CD14-positive monocyte (primary cell): ENCODE data around the gene ZFHX3. TPM values are rescaled to one million over a fixed set of nuclear protein-coding genes. Genes with fewer than 3 reads are reported as not detected.

Source experiments
- DNase-seq, 3 donors: peaks; one replicate each; pipeline ENCODE4 v3.0.0-alpha.2; 2011 to 2022
- H2AFZ ChIP-seq: 2 replicates; pipeline ENCODE4 v1.6.0; 2012; ENCODE audit warnings: mild to moderate bottlenecking, low read depth, low read length, inconsistent platforms; ENCODE audit not compliant: insufficient read depth, poor library complexity, severe bottlenecking
- H3K27ac ChIP-seq, 2 donors: 1 replicate in 1 of 2; 2 replicates in 1 of 2; pipeline ENCODE4 v1.5.1; 2012 to 2013; ENCODE audit warnings: low read length in 2 of 2, control low read depth in 1 of 2, inconsistent platforms in 1 of 2, low read depth in 1 of 2, mild to moderate bottlenecking in 1 of 2
- H3K27me3 ChIP-seq, 2 donors: one replicate each; pipeline versions ENCODE4 v1.6.0 to v1.6.1; 2011 to 2013; ENCODE audit warnings: low read length in 2 of 2; ENCODE audit not compliant: control insufficient read depth in 2 of 2, insufficient read depth in 2 of 2
- H3K36me3 ChIP-seq, 2 donors: replicated peaks in 1 of 2; 1 replicate in 1 of 2; 2 replicates in 1 of 2; pipeline versions ENCODE4 v1.5.1 to v1.6.1; 2012 to 2013; ENCODE audit warnings: low read length in 2 of 2, control low read depth in 1 of 2, inconsistent platforms in 1 of 2, mild to moderate bottlenecking in 1 of 2; ENCODE audit not compliant: insufficient read depth in 2 of 2, control insufficient read depth in 1 of 2
- H3K4me1 ChIP-seq, 2 donors: 1 replicate in 1 of 2; 2 replicates in 1 of 2; pipeline versions ENCODE4 v1.5.1 to v1.6.1; 2012 to 2013; ENCODE audit warnings: low read length in 2 of 2, control low read depth in 1 of 2, inconsistent platforms in 1 of 2, mild to moderate bottlenecking in 1 of 2, moderate library complexity in 1 of 2; ENCODE audit not compliant: insufficient read depth in 2 of 2, control insufficient read depth in 1 of 2
- H3K4me2 ChIP-seq: replicated peaks from 2 replicates; pipeline ENCODE3; 2012; ENCODE audit warnings: low read length, moderate library complexity, mild to moderate bottlenecking; ENCODE audit not compliant: poor library complexity, severe bottlenecking; ENCODE audit errors: extremely low read depth
- H3K4me3 ChIP-seq, 3 experiments: fragments of 200-600 bp in 1 of 3; sonication (generic) in 1 of 3; replicated peaks in 1 of 3; 1 replicate in 2 of 3; 2 replicates in 1 of 3; pipeline ENCODE4 v1.5.1; 2011 to 2013; ENCODE audit warnings: low read length in 3 of 3, mild to moderate bottlenecking in 3 of 3, control low read depth in 2 of 3, low read depth in 2 of 3, inconsistent platforms in 1 of 3, moderate library complexity in 1 of 3
- H3K79me2 ChIP-seq: 2 replicates; pipeline ENCODE4 v1.6.0; 2012; ENCODE audit warnings: mild to moderate bottlenecking, control low read depth, inconsistent platforms, low read length, moderate library complexity; ENCODE audit not compliant: insufficient read depth
- H3K9ac ChIP-seq: 2 replicates; pipeline ENCODE4 v1.6.0; 2017; ENCODE audit warnings: low read length, mild to moderate bottlenecking; ENCODE audit not compliant: insufficient read depth, poor library complexity, severe bottlenecking
- H3K9me3 ChIP-seq, 2 donors: replicated peaks in 1 of 2; 1 replicate in 1 of 2; 2 replicates in 1 of 2; pipeline versions ENCODE4 v1.5.1 to v1.6.1; 2012 to 2013; ENCODE audit warnings: low read length in 2 of 2, control low read depth in 1 of 2; ENCODE audit not compliant: control insufficient read depth in 1 of 2, insufficient read depth in 1 of 2
- H4K20me1 ChIP-seq: 2 replicates; pipeline ENCODE4 v1.6.0; 2012; ENCODE audit warnings: mild to moderate bottlenecking, low read length, control low read depth, moderate library complexity; ENCODE audit not compliant: insufficient read depth
- H3K27ac Mint-ChIP-seq, 7 donors: one replicate each; pipeline ENCODE4 v1.8.0; 2020; ENCODE audit warnings: mild to moderate bottlenecking in 7 of 7, mixed read lengths in 7 of 7, moderate library complexity in 6 of 7, inconsistent platforms in 2 of 7
- H3K27me3 Mint-ChIP-seq, 3 donors: one replicate each; pipeline ENCODE4 v1.8.0; 2021 to 2022; ENCODE audit warnings: low read depth in 3 of 3, mild to moderate bottlenecking in 3 of 3, mixed read lengths in 3 of 3, moderate library complexity in 3 of 3, inconsistent platforms in 1 of 3
- H3K36me3 Mint-ChIP-seq, 2 donors: one replicate each; pipeline ENCODE4 v1.8.0; 2020; ENCODE audit warnings: mixed read lengths in 2 of 2, inconsistent platforms in 1 of 2, mild to moderate bottlenecking in 1 of 2
- H3K4me1 Mint-ChIP-seq: one replicate; pipeline ENCODE4 v1.8.0; 2020; ENCODE audit warnings: mild to moderate bottlenecking, mixed read lengths
- H3K4me3 Mint-ChIP-seq, 2 donors: one replicate each; pipeline ENCODE4 v1.8.0; 2020; ENCODE audit warnings: mild to moderate bottlenecking in 2 of 2, mixed read lengths in 2 of 2, moderate library complexity in 1 of 2
- H3K9me3 Mint-ChIP-seq, 7 donors: one replicate each; pipeline ENCODE4 v1.8.0; 2020 to 2022; ENCODE audit warnings: mixed read lengths in 7 of 7, mild to moderate bottlenecking in 6 of 7, moderate library complexity in 6 of 7, inconsistent platforms in 2 of 7
- CTCF ChIP-seq: fragments of 200-600 bp; IDR thresholded peaks from one replicate; pipeline ENCODE4 v1.8.0; 2022; ENCODE audit warnings: antibody characterized with exemption, mild to moderate bottlenecking
- WGBS: methylation state at CpG from one replicate; pipeline ENCODE4 v1.1.5; 2013; ENCODE audit warnings: missing lambda C conversion rate; ENCODE audit not compliant: insufficient coverage; 5-methylcytosine and 5-hydroxymethylcytosine counted together
- intact Hi-C, 2 donors: fragments of 100-400 bp; cut with micrococcal nuclease; formaldehyde crosslinking; loops; one replicate each; pipeline versions ENCODE4 v1.15.0 to v1.15.1; 2023
- polyA plus RNA-seq, 3 donors: library from polyadenylated mRNA; depleted of rRNA in 1 of 3; unstranded in 2 of 3; stranded (reverse) in 1 of 3; fragments of 300-500 nt in 2 of 3; fragments of >200 nt in 1 of 3; fragmentation: Illumina TruSeq in 2 of 3; gene quantifications; 1 replicate in 2 of 3; 2 replicates in 1 of 3; pipeline ENCODE4 v1.2.3, GENCODE V29; 2012 to 2021

Gene ZFHX3
- polyA plus RNA-seq, 3 donors, result 0.42 to 4.2 (median 0.43) TPM

- no peak for DNase-seq
- Histone ChIP-seq H3K9ac (no peak overlapping the region), H3K9me3 (no peaks in the 10 kb centered on the region), H3K27ac (no peak overlapping the region), H2AFZ (no peak overlapping the region), H3K4me1 (no peaks in the 10 kb centered on the region), H3K27me3 (no peaks in the 10 kb centered on the region), H3K79me2 (no peaks in the 10 kb centered on the region), H3K4me2 (no peak overlapping the region), H3K36me3 (no peaks in the 10 kb centered on the region), H3K4me3 (no peak overlapping the region), H4K20me1 (no peaks in the 10 kb centered on the region)
- H3K27me3 Mint-ChIP-seq, result peaks cover 0 to 1% (median 0%) of the 10 kb centered on the region in 3 donors
- H3K27ac Mint-ChIP-seq, result no peak overlapping the region
- H3K4me3 Mint-ChIP-seq, result no peak overlapping the region
- peaks cover 4% of the 10 kb centered on the region for H3K4me1 Mint-ChIP-seq
- no peak for TF ChIP-seq CTCF
- WGBS, result 87% methylated on average over 7 of the region's 8 CpGs
- H3K9me3 Mint-ChIP-seq, result peaks cover 0 to 5% (median 0%) of the 10 kb centered on the region in 7 donors
- H3K36me3 Mint-ChIP-seq, result no peaks in the 10 kb centered on the region
- intact Hi-C loops, result no loop called here
These were observed 283.8 kb downstream of the ZFHX3 start for GRCh38 chr16:72764015-72764654.

GRCh38 chr16:72760581-72760980 lies 287.3 kb downstream of the ZFHX3 start:
- Histone ChIP-seq H3K36me3 (no peaks in the 10 kb centered on the region), H3K9ac (no peak overlapping the region), H3K4me2 (no peak overlapping the region), H3K27me3 (no peaks in the 10 kb centered on the region), H2AFZ (no peak overlapping the region), H3K4me1 (no peaks in the 10 kb centered on the region), H3K79me2 (no peaks in the 10 kb centered on the region), H3K27ac (no peak overlapping the region), H4K20me1 (no peaks in the 10 kb centered on the region), H3K4me3 (no peak overlapping the region), H3K9me3 (peaks cover 0 to 4% of the 10 kb centered on the region in 2 donors)
- H3K4me1 Mint-ChIP-seq, result peaks cover 4% of the 10 kb centered on the region
- intact Hi-C loops, result no loop called here
- no peak for DNase-seq
- no peak overlapping the region for H3K27ac Mint-ChIP-seq
- no peak overlapping the region for H3K4me3 Mint-ChIP-seq
- TF ChIP-seq CTCF, result no peak
- H3K9me3 Mint-ChIP-seq, result peaks cover 5 to 19% (median 13%) of the 10 kb centered on the region in 7 donors
- peaks cover 0 to 4% of the 10 kb centered on the region in 2 donors for H3K36me3 Mint-ChIP-seq
- H3K27me3 Mint-ChIP-seq, result peaks cover 0 to 1% (median 0%) of the 10 kb centered on the region in 3 donors
